ENCODE data around the gene SSTR4. TPM values are rescaled to one million over a fixed set of nuclear protein-coding genes. Genes with fewer than 3 reads are reported as not detected.

The SSTR4 gene
- polyA plus RNA-seq, 2 of the 4 experiments (the other 2 are of a cell fraction): 0.08 TPM; not detected in 1

- POLR2A ChIA-PET: no interaction called here
- no peaks in the 10 kb centered on the region for H3K9me3 ChIP-seq
- WGBS (ENCODE audit: missing lambda C conversion rate): 92% methylated on average over 6 of the region's 6 CpGs
- DNase-seq (ENCODE audit: low read depth in 1 of 2, low spot score in 1 of 2) (no peak), FAIRE-seq (no peak), ATAC-seq (no peak)
- CTCF ChIA-PET: interaction anchor here (0.8 to 3.5 kb wide), 3 partner anchors 11 to 662 kb away, joined by 3 to 16 read pairs (median 3); no protein-coding TSS in a partner anchor
- H3K4me2 ChIP-seq: no peak overlapping the region
- peaks cover 22% of the 10 kb centered on the region for H3K4me1 ChIP-seq
- peak overlapping the region; percentile 89; a peak in 5 of 6 replicates for H3K27ac ChIP-seq
- H3K4me3 ChIP-seq: no peak overlapping the region
- TF ChIP-seq NFE2L2 (conservative IDR thresholded peaks at IDR 0.05; ENCODE audit: low read length): no peak
Measured at GRCh38 chr20:23002276-23002675, 32.8 kb upstream of the SSTR4 start.

GRCh38 chr20:23003077-23003635, 32.0 kb upstream of the SSTR4 start:
- ChIA-PET CTCF (interaction anchor here (0.7 kb wide), 1 partner anchor 369 kb away, joined by 3 read pairs; no protein-coding TSS in a partner anchor), POLR2A (no interaction called here)
- ATAC-seq (no peak), DNase-seq (ENCODE audit: low read depth in 1 of 2, low spot score in 1 of 2) (no peak), FAIRE-seq (no peak)
- no peak overlapping the region for H3K4me2 ChIP-seq
- H3K27ac ChIP-seq: peak overlapping the region; percentile 38 to 69; a peak in 5 of 6 replicates
- no peak overlapping the region for H3K4me3 ChIP-seq
- TF ChIP-seq RAD21 (conservative IDR thresholded peaks at IDR 0.05 in 1 of 2, IDR thresholded peaks at IDR 0.05 in 1 of 2): no peak
- no peak for TF ChIP-seq RARB (CRISPR knock-in tag; IDR thresholded peaks at IDR 0.05)
- TF ChIP-seq FOSL2 (IDR thresholded peaks at IDR 0.05): no peak
- TF ChIP-seq FOSL2 (CRISPR knock-in tag; IDR thresholded peaks at IDR 0.05): no peak
- TF ChIP-seq BCL3 (IDR thresholded peaks at IDR 0.05): no peak
- no peak for TF ChIP-seq NR3C1 (IDR thresholded peaks at IDR 0.05)
- H3K4me1 ChIP-seq: peaks cover 30% of the 10 kb centered on the region
- 72% methylated on average over 1 of the region's 1 CpG for WGBS (ENCODE audit: missing lambda C conversion rate)
- no peaks in the 10 kb centered on the region for H3K9me3 ChIP-seq

- Histone ChIP-seq H3K4me1 (peaks cover 36% of the 10 kb centered on the region), H3K4me2 (no peak overlapping the region), H3K9me3 (no peaks in the 10 kb centered on the region), H3K4me3 (no peak overlapping the region), H3K27ac (peak overlapping the region; percentile 38 to 69; a peak in 4 of 6 replicates)
- 70% methylated on average over 2 of the region's 2 CpGs for WGBS (ENCODE audit: missing lambda C conversion rate)
- DNase-seq (ENCODE audit: low read depth in 1 of 2, low spot score in 1 of 2) (no peak), FAIRE-seq (peak; percentile 63), ATAC-seq (no peak)
- TF ChIP-seq ATOH8 (CRISPR knock-in tag; IDR thresholded peaks at IDR 0.05; ENCODE audit: low read depth) (no peak), CTCF (IDR thresholded peaks at IDR 0.05) (no peak)
- ChIA-PET POLR2A (no interaction called here), CTCF (no interaction called here)
Measured at GRCh38 chr20:23003881-23004460, 31.1 kb upstream of the SSTR4 start.

- no peaks in the 10 kb centered on the region for H3K9me3 ChIP-seq
- no peak overlapping the region for H3K4me2 ChIP-seq
- POLR2A ChIA-PET: no interaction called here
- no peak for ATAC-seq
- peaks cover 36% of the 10 kb centered on the region for H3K4me1 ChIP-seq
- peak overlapping the region in 1 of 2 experiments; percentile 47; a peak in 4 of 6 replicates for H3K27ac ChIP-seq
- DNase-seq (ENCODE audit: low read depth in 1 of 2, low spot score in 1 of 2): no peak
- TF ChIP-seq MYC (IDR thresholded peaks at IDR 0.05; ENCODE audit: borderline replicate concordance, low read length) (no peak), HDAC2 (IDR thresholded peaks at IDR 0.05) (no peak), SMC3 (IDR thresholded peaks at IDR 0.05) (no peak), CBX2 (IDR thresholded peaks at IDR 0.05; ENCODE audit: borderline replicate concordance, low read depth) (no peak), FOSB (CRISPR knock-in tag; IDR thresholded peaks at IDR 0.05) (no peak), NR3C1 (IDR thresholded peaks at IDR 0.05) (no peak), RFX5 (IDR thresholded peaks at IDR 0.05) (no peak), FOXS1 (CRISPR knock-in tag; IDR thresholded peaks at IDR 0.05) (no peak), MAX (IDR thresholded peaks at IDR 0.05) (no peak), ZFP36 (IDR thresholded peaks at IDR 0.05; ENCODE audit: borderline replicate concordance, partially characterized antibody) (no peak), BHLHE40 (IDR thresholded peaks at IDR 0.05; ENCODE audit: low read depth, low read length) (no peak)
- peak; percentile 88 for FAIRE-seq
- CTCF ChIA-PET: interaction anchor here (0.7 kb wide), 1 partner anchor 45 kb away, joined by 3 read pairs; no protein-coding TSS in a partner anchor
- no peak overlapping the region for H3K4me3 ChIP-seq
Measured at GRCh38 chr20:23005776-23006175, 29.3 kb upstream of the SSTR4 start.
